ENCODE measurements around the gene AATK. TPM values are rescaled to one million over a fixed set of nuclear protein-coding genes. Genes with fewer than 3 reads are reported as not detected.
A peak's percentile ranks its signal among the peaks of the same experiment; 100 is the strongest.

The AATK gene
- total RNA-seq, 2 experiments from 2014 or later, result 0.25 to 0.82 TPM

DNA sequence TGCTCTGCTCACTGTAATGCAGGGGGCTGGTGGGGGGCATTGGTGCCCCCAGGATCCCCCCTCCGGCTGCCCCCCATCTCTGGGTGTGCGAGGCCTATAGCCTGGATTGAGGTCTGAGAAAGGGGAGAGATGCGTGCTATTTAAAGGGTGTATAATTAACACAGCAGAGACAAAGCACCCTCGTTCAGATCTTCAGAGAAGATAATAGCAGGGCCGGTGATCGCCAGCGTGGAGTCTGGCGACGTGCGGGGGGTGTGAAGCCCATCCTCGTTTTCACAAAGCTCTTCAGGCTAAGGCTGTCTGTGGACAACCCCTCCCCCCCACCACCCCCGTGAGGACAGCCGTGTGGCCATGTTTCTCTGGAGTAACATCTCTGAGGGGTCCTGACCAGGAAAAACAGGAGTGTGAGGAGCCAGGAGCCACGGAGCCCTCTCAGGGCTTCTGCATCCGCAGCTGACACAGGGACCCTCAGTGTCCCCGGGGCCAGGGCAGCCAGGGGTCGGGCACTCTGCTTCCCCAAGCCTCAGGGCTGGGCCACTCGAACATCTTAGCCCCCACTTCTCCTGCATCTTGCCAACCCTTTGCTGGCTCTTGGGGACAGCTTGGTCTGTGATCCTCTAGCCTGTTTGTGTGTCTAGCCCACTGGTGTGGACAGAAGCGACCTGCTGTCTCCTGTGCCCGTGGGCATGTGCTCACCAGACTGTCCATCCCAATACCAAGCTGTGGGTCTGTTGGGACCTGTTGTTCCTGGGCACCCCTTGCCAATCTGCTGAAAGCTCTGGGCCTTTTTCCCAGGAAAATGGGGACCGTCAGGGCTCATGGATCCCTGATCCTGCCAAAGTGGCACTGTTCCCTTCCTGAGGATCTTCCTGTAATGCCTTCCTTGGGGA is 72.2 kb downstream of the AATK start:
- intact Hi-C loops (cut with DNase I, micrococcal nuclease), result loop anchor here in 1 of 2 experiments (2.0 kb wide), 1 partner anchor 57 kb away; no protein-coding TSS in a partner anchor
- Histone ChIP-seq H3K4me1 (ENCODE audit: insufficient read depth, low read length) (peaks cover 84% of the 10 kb centered on the region), H3K27ac (ENCODE audit: low read depth in 1 of 2, low read length in 2 of 2) (peak overlapping the region in 1 of 2 donors; percentile 5), H3K27me3 (ENCODE audit: control insufficient read depth in 1 of 2, insufficient read depth in 2 of 2, low read length in 2 of 2) (no peaks in the 10 kb centered on the region), H3K4me3 (ENCODE audit: low read length) (no peak overlapping the region), H3K36me3 (ENCODE audit: insufficient read depth, low read length) (no peaks in the 10 kb centered on the region), H3K9me3 (ENCODE audit: control insufficient read depth in 1 of 2, insufficient read depth in 1 of 2, low read length in 2 of 2) (no peaks in the 10 kb centered on the region)
- ChIA-PET CTCF (interaction anchor here (1.6 to 2.0 kb wide), 2 partner anchors 58 to 70 kb away, joined by 3 to 9 read pairs; partner anchors contain the start of gene BAIAP2), POLR2A (no interaction called here)
- Mint-ChIP-seq H3K27me3 (no peaks in the 10 kb centered on the region), H3K27ac (peak overlapping the region; percentile 87), H3K36me3 (ENCODE audit: low read depth) (no peaks in the 10 kb centered on the region), H3K9me3 (no peaks in the 10 kb centered on the region), H3K4me3 (peak overlapping the region; percentile 80), H3K4me1 (ENCODE audit: low read depth) (peaks cover 35% of the 10 kb centered on the region)
- TF ChIP-seq, protein P1, sequence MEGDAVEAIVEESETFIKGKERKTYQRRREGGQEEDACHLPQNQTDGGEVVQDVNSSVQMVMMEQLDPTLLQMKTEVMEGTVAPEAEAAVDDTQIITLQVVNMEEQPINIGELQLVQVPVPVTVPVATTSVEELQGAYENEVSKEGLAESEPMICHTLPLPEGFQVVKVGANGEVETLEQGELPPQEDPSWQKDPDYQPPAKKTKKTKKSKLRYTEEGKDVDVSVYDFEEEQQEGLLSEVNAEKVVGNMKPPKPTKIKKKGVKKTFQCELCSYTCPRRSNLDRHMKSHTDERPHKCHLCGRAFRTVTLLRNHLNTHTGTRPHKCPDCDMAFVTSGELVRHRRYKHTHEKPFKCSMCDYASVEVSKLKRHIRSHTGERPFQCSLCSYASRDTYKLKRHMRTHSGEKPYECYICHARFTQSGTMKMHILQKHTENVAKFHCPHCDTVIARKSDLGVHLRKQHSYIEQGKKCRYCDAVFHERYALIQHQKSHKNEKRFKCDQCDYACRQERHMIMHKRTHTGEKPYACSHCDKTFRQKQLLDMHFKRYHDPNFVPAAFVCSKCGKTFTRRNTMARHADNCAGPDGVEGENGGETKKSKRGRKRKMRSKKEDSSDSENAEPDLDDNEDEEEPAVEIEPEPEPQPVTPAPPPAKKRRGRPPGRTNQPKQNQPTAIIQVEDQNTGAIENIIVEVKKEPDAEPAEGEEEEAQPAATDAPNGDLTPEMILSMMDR (IDR thresholded peaks at IDR 0.05), result no peak
- DNase-seq, result no peak
- no peak for ATAC-seq (ENCODE audit: poor library complexity)

DNA sequence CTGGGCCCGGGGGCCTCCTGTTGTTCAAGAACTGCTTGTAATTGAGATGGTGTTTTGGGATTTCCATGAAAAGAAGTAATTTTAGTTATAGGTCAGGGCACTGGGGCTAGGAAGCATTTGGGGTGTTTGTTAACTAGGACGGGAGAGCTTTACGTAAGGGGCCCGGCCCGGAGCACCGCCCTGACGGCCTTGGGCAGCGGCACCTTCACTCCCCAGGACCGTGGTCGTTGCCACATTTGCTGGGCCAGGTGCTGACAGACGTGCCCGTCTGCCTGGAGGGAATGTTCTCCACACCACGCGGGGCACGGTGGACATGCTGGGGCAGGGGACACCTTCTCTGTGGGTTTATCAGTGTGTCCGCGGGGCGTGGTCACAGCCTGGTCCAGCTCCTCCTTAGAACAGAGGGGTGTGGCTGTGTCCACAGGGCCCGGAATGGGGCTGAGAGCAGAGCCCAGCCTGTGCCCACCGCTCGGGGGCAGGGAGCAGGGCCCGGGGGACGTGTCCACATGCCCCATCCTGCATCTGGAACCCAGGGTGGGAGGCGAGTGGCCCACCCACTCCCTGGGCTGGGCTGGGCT is 73.4 kb downstream of the AATK start:
- H3K9me3 ChIP-seq (ENCODE audit: control insufficient read depth in 1 of 2, insufficient read depth in 1 of 2, low read length in 2 of 2), result no peaks in the 10 kb centered on the region
- ChIA-PET CTCF (interaction anchor here (2.5 kb wide), 1 partner anchor 9 kb away, joined by 7 read pairs; no protein-coding TSS in a partner anchor), POLR2A (no interaction called here)
- peaks cover 81% of the 10 kb centered on the region for H3K4me1 ChIP-seq (ENCODE audit: insufficient read depth, low read length)
- H3K36me3 ChIP-seq (ENCODE audit: insufficient read depth, low read length), result no peaks in the 10 kb centered on the region
- H3K4me3 Mint-ChIP-seq, result no peak overlapping the region
- no peaks in the 10 kb centered on the region for H3K36me3 Mint-ChIP-seq (ENCODE audit: low read depth)
- H3K27ac ChIP-seq (ENCODE audit: low read depth in 1 of 2, low read length in 2 of 2), result no peak overlapping the region
- H3K27me3 Mint-ChIP-seq, result no peaks in the 10 kb centered on the region
- ATAC-seq (ENCODE audit: poor library complexity) (no peak), DNase-seq (no peak)
- no peaks in the 10 kb centered on the region for H3K27me3 ChIP-seq (ENCODE audit: control insufficient read depth in 1 of 2, insufficient read depth in 2 of 2, low read length in 2 of 2)
- no peak overlapping the region for H3K27ac Mint-ChIP-seq
- no peak overlapping the region for H3K4me3 ChIP-seq (ENCODE audit: low read length)
- intact Hi-C loops (cut with DNase I, micrococcal nuclease), result no loop called here
- no peaks in the 10 kb centered on the region for H3K9me3 Mint-ChIP-seq
- TF ChIP-seq, protein P1 (IDR thresholded peaks at IDR 0.05), result no peak
- peaks cover 35% of the 10 kb centered on the region for H3K4me1 Mint-ChIP-seq (ENCODE audit: low read depth)

DNA sequence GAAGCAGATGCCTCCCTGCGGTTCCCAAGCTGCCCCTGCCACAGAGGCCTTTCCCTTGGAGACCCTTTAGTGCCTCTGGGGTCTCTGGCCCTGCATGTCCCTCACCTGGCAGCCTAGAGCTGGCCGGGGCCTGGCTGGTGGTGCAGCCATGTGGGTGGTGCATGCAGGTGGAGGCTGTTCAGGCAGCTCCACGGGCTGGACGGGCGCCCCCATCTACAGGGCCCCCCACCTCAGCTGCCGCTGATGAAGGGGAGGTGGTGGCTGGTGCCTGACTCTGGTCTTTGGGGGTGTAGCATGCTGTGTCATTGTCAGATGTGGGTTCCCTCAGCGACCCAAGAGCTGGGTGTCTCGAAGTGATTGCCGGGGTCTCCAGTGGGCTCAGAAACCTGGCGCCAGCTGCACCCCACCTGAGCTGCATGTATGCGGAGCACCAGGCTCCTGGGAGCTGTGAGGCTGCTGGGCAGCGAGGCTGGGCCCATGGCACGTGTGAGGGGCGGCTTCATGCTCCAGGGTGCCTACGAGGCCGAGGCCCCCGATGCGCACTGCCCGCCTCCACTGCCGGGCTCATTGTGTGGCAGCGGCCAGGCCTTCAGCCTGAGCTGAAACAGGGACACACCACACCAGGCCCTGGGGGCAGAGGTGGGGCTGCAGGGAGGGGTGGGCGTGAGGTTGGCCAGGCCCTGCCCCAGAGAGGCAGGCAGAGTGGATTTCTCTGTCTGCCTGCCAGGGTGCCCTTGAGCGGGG is 74.1 kb downstream of the AATK start:
- no peaks in the 10 kb centered on the region for H3K36me3 ChIP-seq (ENCODE audit: insufficient read depth, low read length)

More for the DNA sequence above, 74.1 kb downstream of the AATK start:
- Histone ChIP-seq H3K4me1 (ENCODE audit: insufficient read depth, low read length) (peaks cover 81% of the 10 kb centered on the region), H3K27me3 (ENCODE audit: control insufficient read depth in 1 of 2, insufficient read depth in 2 of 2, low read length in 2 of 2) (no peaks in the 10 kb centered on the region), H3K27ac (ENCODE audit: low read depth in 1 of 2, low read length in 2 of 2) (no peak overlapping the region), H3K9me3 (ENCODE audit: control insufficient read depth in 1 of 2, insufficient read depth in 1 of 2, low read length in 2 of 2) (no peaks in the 10 kb centered on the region), H3K4me3 (ENCODE audit: low read length) (no peak overlapping the region)
- Mint-ChIP-seq H3K27me3 (no peaks in the 10 kb centered on the region), H3K4me3 (no peak overlapping the region), H3K9me3 (no peaks in the 10 kb centered on the region), H3K27ac (no peak overlapping the region), H3K36me3 (ENCODE audit: low read depth) (no peaks in the 10 kb centered on the region), H3K4me1 (ENCODE audit: low read depth) (peaks cover 34% of the 10 kb centered on the region)
- ChIA-PET POLR2A (no interaction called here), CTCF (interaction anchor here (2.5 kb wide), 1 partner anchor 10 kb away, joined by 7 read pairs; no protein-coding TSS in a partner anchor)
- no peak for DNase-seq
- ATAC-seq (ENCODE audit: poor library complexity), result no peak
- intact Hi-C loops (cut with DNase I, micrococcal nuclease), result no loop called here
- TF ChIP-seq, protein P1 (IDR thresholded peaks at IDR 0.05), result no peak
